HEK293 (cell line): ENCODE results near the gene VEZF1.

ENCODE experiments used
- BCL11B ChIP-seq: fragments of 450-650 bp; formaldehyde crosslinking; IDR thresholded peaks from 2 replicates; pipeline ENCODE4 v1.5.1; 2016; ENCODE audit warnings: low read depth, missing biosample characterization, missing genetic modification characterization
- BCL6B ChIP-seq: fragments of 450-650 bp; formaldehyde crosslinking; IDR thresholded peaks from 2 replicates; pipeline ENCODE4 v1.5.1; 2017; ENCODE audit warnings: missing biosample characterization, missing genetic modification characterization
- IKZF3 ChIP-seq: fragments of 450-650 bp; IDR thresholded peaks from 2 replicates; pipeline ENCODE4 v1.5.0; 2018; ENCODE audit warnings: missing biosample characterization, mild to moderate bottlenecking, missing genetic modification characterization, moderate library complexity
- INSM2 ChIP-seq: fragments of 450-650 bp; formaldehyde crosslinking; IDR thresholded peaks from 2 replicates; pipeline ENCODE4 v1.5.1; 2016; ENCODE audit warnings: missing biosample characterization, missing genetic modification characterization
- KLF9 ChIP-seq: fragments of 450-650 bp; formaldehyde crosslinking; IDR thresholded peaks from 2 replicates; pipeline ENCODE4 v1.5.1; 2016; ENCODE audit warnings: missing biosample characterization, missing genetic modification characterization, low read depth
- SALL2 ChIP-seq: fragments of 450-650 bp; formaldehyde crosslinking; IDR thresholded peaks from 2 replicates; pipeline ENCODE4 v1.5.0; 2017; ENCODE audit warnings: missing biosample characterization, mild to moderate bottlenecking, missing genetic modification characterization, borderline replicate concordance
- SP2 ChIP-seq: fragments of 450-650 bp; formaldehyde crosslinking; IDR thresholded peaks from 2 replicates; pipeline ENCODE4 v1.5.1; 2016; ENCODE audit warnings: missing biosample characterization, missing genetic modification characterization
- ZFP3 ChIP-seq: fragments of 450-650 bp; formaldehyde crosslinking; IDR thresholded peaks from 2 replicates; pipeline ENCODE4 v1.5.1; 2016; ENCODE audit warnings: low read depth, missing biosample characterization, missing genetic modification characterization
- ZNF10 ChIP-seq: fragments of 450-650 bp; formaldehyde crosslinking; IDR thresholded peaks from 2 replicates; pipeline ENCODE4 v1.5.1; 2017; ENCODE audit warnings: missing biosample characterization, missing genetic modification characterization
- ZNF114 ChIP-seq: fragments of 450-650 bp; formaldehyde crosslinking; IDR thresholded peaks from 2 replicates; pipeline ENCODE4 v1.5.0; 2017; ENCODE audit warnings: missing biosample characterization, missing genetic modification characterization
- ZNF16 ChIP-seq: fragments of 450-650 bp; formaldehyde crosslinking; IDR thresholded peaks from 2 replicates; pipeline ENCODE4 v1.5.1; 2016; ENCODE audit warnings: low read depth, missing biosample characterization, missing genetic modification characterization
- ZNF23 ChIP-seq: fragments of 450-650 bp; formaldehyde crosslinking; IDR thresholded peaks from 2 replicates; pipeline ENCODE4 v1.5.1; 2016; ENCODE audit warnings: missing biosample characterization, missing genetic modification characterization, borderline replicate concordance
- ZNF394 ChIP-seq: fragments of 450-650 bp; formaldehyde crosslinking; IDR thresholded peaks from 2 replicates; pipeline ENCODE4 v1.5.1; 2016; ENCODE audit warnings: missing biosample characterization, missing genetic modification characterization, mild to moderate bottlenecking, moderate library complexity, borderline replicate concordance
- ZNF398 ChIP-seq: fragments of 450-650 bp; formaldehyde crosslinking; IDR thresholded peaks from 2 replicates; pipeline ENCODE4 v1.5.1; 2017; ENCODE audit warnings: missing biosample characterization, missing genetic modification characterization
- ZNF433 ChIP-seq: fragments of 450-650 bp; formaldehyde crosslinking; IDR thresholded peaks from 2 replicates; pipeline ENCODE4 v1.5.1; 2016; ENCODE audit warnings: missing biosample characterization, missing genetic modification characterization, low read depth
- ZNF514 ChIP-seq: fragments of 450-650 bp; formaldehyde crosslinking; IDR thresholded peaks from 2 replicates; pipeline ENCODE4 v1.5.1; 2016; ENCODE audit warnings: missing biosample characterization, missing genetic modification characterization
- ZNF521 ChIP-seq: fragments of 450-650 bp; formaldehyde crosslinking; IDR thresholded peaks from 2 replicates; pipeline ENCODE4 v1.5.1; 2017; ENCODE audit warnings: missing biosample characterization, mild to moderate bottlenecking, missing genetic modification characterization
- ZNF544 ChIP-seq: fragments of 450-650 bp; formaldehyde crosslinking; IDR thresholded peaks from 2 replicates; pipeline ENCODE4 v1.5.0; 2017; ENCODE audit warnings: missing biosample characterization, missing genetic modification characterization
- ZNF621 ChIP-seq: fragments of 450-650 bp; formaldehyde crosslinking; IDR thresholded peaks from 2 replicates; pipeline ENCODE4 v1.5.1; 2017; ENCODE audit warnings: missing biosample characterization, missing genetic modification characterization
- ZNF626 ChIP-seq: fragments of 450-650 bp; sonication (Bioruptor Pico); formaldehyde crosslinking; IDR thresholded peaks from 2 replicates; pipeline ENCODE4 v1.5.1; 2018; ENCODE audit warnings: missing biosample characterization, missing genetic modification characterization, inconsistent platforms
- ZNF639 ChIP-seq: fragments of 450-650 bp; formaldehyde crosslinking; IDR thresholded peaks from 2 replicates; pipeline ENCODE4 v1.5.1; 2016; ENCODE audit warnings: missing biosample characterization, missing genetic modification characterization
- ZNF654 ChIP-seq: fragments of 450-650 bp; formaldehyde crosslinking; IDR thresholded peaks from 2 replicates; pipeline ENCODE4 v1.5.1; 2016; ENCODE audit warnings: low read depth, missing biosample characterization, missing genetic modification characterization
- ZNF701 ChIP-seq: fragments of 450-650 bp; formaldehyde crosslinking; IDR thresholded peaks from 2 replicates; pipeline ENCODE4 v1.5.1; 2016; ENCODE audit warnings: missing biosample characterization, missing genetic modification characterization
- ZNF707 ChIP-seq: fragments of 450-650 bp; formaldehyde crosslinking; IDR thresholded peaks from 2 replicates; pipeline ENCODE4 v1.5.1; 2016; ENCODE audit warnings: missing biosample characterization, missing genetic modification characterization
- ZNF776 ChIP-seq: fragments of 450-650 bp; formaldehyde crosslinking; IDR thresholded peaks from 2 replicates; pipeline ENCODE4 v1.5.0; 2017; ENCODE audit warnings: missing biosample characterization, missing genetic modification characterization, borderline replicate concordance
- ZSCAN16 ChIP-seq: fragments of 450-650 bp; formaldehyde crosslinking; IDR thresholded peaks from 2 replicates; pipeline ENCODE4 v1.5.1; 2016; ENCODE audit warnings: missing biosample characterization, missing genetic modification characterization
- ZSCAN30 ChIP-seq: fragments of 450-650 bp; IDR thresholded peaks from 2 replicates; pipeline ENCODE4 v1.5.1; 2018; ENCODE audit warnings: missing biosample characterization, mild to moderate bottlenecking, missing genetic modification characterization, moderate library complexity
- ZXDB ChIP-seq: fragments of 450-650 bp; formaldehyde crosslinking; IDR thresholded peaks from 2 replicates; pipeline ENCODE4 v1.5.1; 2016; ENCODE audit warnings: missing biosample characterization, missing genetic modification characterization

VEZF1 gene

GRCh38 chr17:57987581-57988300 lies at the start of gene VEZF1 (continued):
- peak; percentile 33; the same call in 1 of the 2 replicates for TF ChIP-seq ZNF10 (tag by site-specific recombination)
- TF ChIP-seq ZXDB (tag by site-specific recombination): peak; percentile 75; the same call in 1 of the 2 replicates
- TF ChIP-seq ZNF701 (tag by site-specific recombination): no peak
- peak; percentile 67 for TF ChIP-seq KLF9 (tag by site-specific recombination)
- no peak for TF ChIP-seq INSM2 (tag by site-specific recombination)
- no peak for TF ChIP-seq ZNF621 (tag by site-specific recombination)
- TF ChIP-seq ZNF394 (tag by site-specific recombination): peak; percentile 48; the same call in 1 of the 2 replicates
- no peak for TF ChIP-seq ZNF626 (tag by site-specific recombination)
- no peak for TF ChIP-seq ZNF544 (tag by site-specific recombination)
- no peak for TF ChIP-seq ZNF114 (tag by site-specific recombination)
- TF ChIP-seq ZNF16 (tag by site-specific recombination): no peak
- peak; percentile 59; the same call in 1 of the 2 replicates for TF ChIP-seq ZNF639 (tag by site-specific recombination)
- 0 out of 2 replicates have a peak, but pooled peaks have one; percentile 15 for TF ChIP-seq ZFP3 (tag by site-specific recombination)
- TF ChIP-seq ZNF776 (tag by site-specific recombination): no peak
- TF ChIP-seq ZNF23 (tag by site-specific recombination): no peak
- TF ChIP-seq ZNF514 (tag by site-specific recombination): no peak
- no peak for TF ChIP-seq ZNF433 (tag by site-specific recombination)
- peak; percentile 98 for TF ChIP-seq ZNF398 (tag by site-specific recombination)
- no peak for TF ChIP-seq SALL2
- peak; percentile 65 for TF ChIP-seq SP2
- TF ChIP-seq ZSCAN16 (tag by site-specific recombination): no peak
- no peak for TF ChIP-seq ZNF521 (tag by site-specific recombination)
- no peak for TF ChIP-seq ZNF654 (tag by site-specific recombination)
- TF ChIP-seq ZSCAN30 (tag by site-specific recombination): peak; percentile 94
- TF ChIP-seq ZNF707 (tag by site-specific recombination): no peak
- TF ChIP-seq BCL11B (tag by site-specific recombination): no peak
- no peak for TF ChIP-seq BCL6B (tag by site-specific recombination)
- no peak for TF ChIP-seq IKZF3
